Middle frontal gyrus (tissue), 1 donor: Measurements from ENCODE around the gene KRT24.

ENCODE experiments used
- DNase-seq: peaks from one replicate; pipeline ENCODE4 v3.0.0-alpha.2; 2015; ENCODE audit warnings: low spot score; ENCODE audit errors: extremely low spot score

Gene KRT24

GRCh38 chr17:40695874-40696472, 7.6 kb downstream of the KRT24 start:
- DNase-seq: no peak

DNA sequence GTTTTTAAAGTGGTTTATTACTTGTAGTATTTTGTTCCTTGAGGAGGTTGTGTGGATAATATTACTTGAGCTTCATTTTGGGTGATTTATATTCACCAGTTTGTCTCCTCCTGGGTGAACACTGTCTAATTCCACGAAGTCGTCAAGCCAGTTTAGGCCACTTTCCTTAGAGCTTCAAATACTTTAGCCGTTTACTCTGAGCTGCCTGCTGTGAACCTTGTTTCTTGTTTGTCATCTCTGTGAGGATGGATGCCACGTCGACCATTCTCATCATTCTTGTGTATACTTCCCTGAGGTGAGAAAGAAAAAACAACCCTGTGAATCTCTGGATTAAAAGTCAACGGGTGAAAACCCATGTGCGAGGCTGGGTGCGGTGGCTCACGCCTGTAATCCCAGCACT, 9.0 kb downstream of the KRT24 start:
- no peak for DNase-seq

DNA sequence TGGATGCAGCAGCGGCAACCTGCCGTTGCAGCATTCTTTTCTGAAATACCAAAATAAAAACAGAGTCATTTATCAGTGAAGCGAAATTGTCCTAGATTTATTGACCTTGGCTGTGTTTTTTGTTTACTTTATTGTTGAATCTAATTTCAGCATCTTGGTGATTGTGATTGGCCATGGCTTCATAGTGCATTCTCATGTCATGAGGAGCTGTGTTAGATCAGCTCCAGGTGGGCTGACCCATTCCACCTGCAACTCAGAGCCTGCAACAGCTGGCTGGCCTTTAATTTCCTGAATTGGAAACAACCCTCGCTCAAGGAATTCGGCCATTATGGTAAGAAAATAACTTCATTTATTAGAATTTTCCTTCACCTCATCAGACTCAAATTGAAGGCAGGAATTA, 16.4 kb downstream of the KRT24 start:
- DNase-seq: no peak

GRCh38 chr17:40686192-40686591, 17.4 kb downstream of the KRT24 start:
- no peak for DNase-seq

DNA sequence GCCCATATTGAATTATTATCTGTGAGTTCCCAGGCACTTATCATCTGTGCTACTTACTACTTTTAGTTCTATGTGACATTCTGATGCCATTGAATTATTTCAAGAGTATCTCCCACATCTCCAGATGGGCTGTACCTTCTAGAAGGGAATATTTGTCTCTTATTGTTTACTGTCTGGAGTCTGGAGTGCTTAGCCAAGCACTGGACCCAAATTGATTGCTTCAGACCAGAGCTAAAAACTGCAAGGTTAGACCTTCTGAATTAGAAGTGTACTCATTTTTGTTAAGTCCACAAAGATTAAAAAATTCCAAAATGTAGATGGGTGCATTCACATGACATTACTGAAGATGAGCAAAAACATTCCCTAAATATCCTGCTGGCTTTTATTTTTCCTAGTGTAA, 22.6 kb downstream of the KRT24 start:
- DNase-seq: no peak

DNA sequence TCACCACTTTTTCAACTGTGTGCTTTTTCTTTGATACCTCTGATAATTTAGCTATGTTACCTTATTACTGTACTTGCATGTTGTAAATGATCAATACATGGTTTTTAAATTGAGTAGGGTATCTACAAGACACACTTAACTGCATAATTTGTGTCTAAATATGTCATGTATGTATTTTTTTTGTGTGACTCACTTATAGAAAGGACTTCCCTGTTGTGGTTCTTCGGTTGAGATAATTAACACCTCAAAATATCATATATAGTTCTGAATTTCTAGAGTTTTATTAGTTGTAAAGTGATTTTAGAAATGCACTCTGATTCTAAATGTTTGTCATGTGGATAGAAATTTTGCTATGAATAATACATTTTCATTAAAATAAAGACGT, 24.0 kb downstream of the KRT24 start:
- DNase-seq: no peak

DNA sequence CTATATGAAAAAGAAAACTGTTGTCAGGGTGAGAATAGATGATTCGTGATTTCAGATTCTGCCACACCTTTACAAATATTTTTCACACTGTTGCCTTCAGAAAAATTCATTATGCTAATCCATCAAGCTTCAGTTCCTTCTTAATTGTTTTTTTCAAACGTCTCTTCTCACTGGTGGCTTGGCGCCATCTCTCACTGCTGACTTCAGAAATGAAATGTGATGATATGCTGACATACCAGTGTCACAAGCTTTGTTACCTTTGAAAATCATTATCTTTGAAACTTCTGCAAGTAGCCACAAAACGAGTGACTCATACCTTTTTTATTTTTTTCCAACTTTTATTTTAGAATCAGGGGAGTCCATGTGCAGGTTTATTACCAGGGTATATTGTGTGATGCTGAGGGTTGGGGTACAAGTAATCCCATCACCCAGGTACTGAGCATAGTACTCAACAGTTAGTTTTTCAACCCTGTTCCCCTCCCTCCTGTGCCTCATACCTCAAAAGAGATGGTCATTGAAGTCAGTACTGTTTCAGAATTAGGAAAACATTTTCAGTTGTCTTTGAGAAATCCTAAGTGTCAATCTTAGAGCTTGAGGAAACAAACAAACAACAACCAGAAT, 24.5 kb downstream of the KRT24 start:
- DNase-seq: no peak

- no peak for DNase-seq
Measured at GRCh38 chr17:40675905-40676304, 27.6 kb downstream of the KRT24 start.

- no peak for DNase-seq
Measured at GRCh38 chr17:40672654-40673053, 30.9 kb downstream of the KRT24 start.

DNA sequence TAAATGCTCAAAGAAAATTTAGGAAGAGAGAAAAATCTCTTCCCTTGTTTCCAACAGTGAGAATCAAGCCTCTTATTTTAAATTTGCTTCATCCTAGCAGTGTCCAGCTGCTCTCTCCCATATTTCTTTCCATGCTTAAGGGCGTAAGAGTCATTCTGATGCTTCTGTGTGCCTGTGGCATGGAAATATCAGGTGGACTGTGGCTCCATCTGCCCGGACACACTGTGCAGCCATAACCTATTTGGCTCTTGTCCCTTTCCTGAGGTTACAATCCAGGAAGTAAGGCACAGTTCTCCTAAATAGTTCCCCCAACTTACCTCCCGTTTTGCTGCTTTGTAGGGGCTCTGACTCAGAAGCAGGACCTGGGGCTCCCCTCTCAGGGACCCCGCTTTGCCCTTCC, 32.3 kb downstream of the KRT24 start:
- DNase-seq: no peak

GRCh38 chr17:40666331-40666730, 37.2 kb downstream of the KRT24 start:
- no peak for DNase-seq

- DNase-seq: no peak
Measured at GRCh38 chr17:40664582-40665333, 38.8 kb downstream of the KRT24 start, which contains the start of gene KRT222. Gene KRT222 (minus strand): TSS chr17:40665177. CDS start chr17:40665099, 78 bp downstream.

DNA sequence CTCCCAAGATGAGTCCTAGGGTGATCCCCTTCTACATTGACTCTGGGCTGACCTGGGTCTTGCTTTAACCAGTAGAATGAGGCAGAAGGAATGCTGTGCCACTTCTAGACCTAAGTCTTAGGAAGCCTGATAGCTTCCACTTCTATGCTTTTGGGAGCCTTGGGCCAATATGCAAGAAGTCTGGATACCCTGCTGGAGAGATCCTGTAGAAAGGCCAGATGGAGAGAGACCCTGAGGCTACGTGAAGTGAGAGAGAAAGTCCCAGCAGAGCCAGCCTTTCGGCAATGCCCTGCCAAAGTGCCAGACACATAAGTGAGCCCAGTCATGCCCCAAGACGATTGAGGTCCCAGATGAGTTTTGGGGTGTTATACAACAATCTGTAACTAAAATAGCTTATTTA, 40.3 kb downstream of the KRT24 start:
- no peak for DNase-seq

- no peak for DNase-seq
Measured at GRCh38 chr17:40659911-40660310, 43.6 kb downstream of the KRT24 start.

GRCh38 chr17:40658396-40658795, 45.2 kb downstream of the KRT24 start:
- no peak for DNase-seq

DNA sequence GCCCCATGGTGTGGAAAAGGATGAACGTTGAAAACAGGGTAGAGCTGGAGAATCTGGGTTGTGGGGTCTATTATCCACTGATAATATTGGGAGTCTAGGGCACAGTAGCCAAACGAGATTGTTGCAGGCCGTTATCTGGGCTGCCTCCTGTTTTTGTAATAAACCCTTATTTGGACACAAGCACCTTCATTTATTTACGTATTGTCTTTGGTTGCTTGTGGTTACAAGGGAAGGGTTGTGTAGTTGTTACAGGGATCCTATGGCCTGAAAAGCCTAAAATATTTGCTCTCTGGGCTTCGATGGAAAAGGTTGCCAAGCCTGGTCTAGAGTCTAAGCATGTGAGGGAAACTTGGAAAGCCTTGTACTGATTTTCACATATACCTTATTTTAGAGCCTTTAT, 51.6 kb downstream of the KRT24 start:
- DNase-seq: no peak

GRCh38 chr17:40648384-40648968, 55.1 kb downstream of the KRT24 start:
- DNase-seq: no peak
